Daoy (cell line): ENCODE measurements around the gene CLCN4. TPM values are rescaled to one million over a fixed set of nuclear protein-coding genes. Genes with fewer than 3 reads are reported as not detected.

Experiments
- DNase-seq: peaks from one replicate; pipeline ENCODE4 v3.0.0-alpha.2; 2015; ENCODE audit warnings: low read depth
- total RNA-seq: library from RNA; depleted of rRNA; stranded (reverse); fragments of >200 nt; shearing (Covaris generic); gene quantifications from 2 replicates; pipeline ENCODE4 v1.2.3, GENCODE V29; 2014

The CLCN4 gene
- total RNA-seq, 1 experiment from 2014 or later: 8.8 TPM

DNA sequence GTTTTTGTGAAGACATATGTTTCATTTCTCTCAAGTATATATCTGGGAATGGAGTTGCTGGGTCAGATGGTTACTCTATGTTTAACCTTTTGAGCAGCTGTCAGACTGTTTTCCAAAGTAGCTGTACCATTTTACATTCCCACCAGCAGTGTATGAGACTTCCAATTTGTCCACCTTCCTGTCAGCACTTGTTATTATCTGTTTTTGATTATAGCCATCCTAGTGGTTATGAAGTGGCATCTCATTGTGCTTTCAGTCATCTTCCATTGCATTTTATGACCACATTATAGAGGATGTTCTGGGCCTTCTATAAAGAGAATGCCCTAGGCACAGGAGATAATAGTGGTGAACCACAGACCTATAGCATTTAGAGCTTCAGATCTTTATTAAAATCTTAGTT lies 39.2 kb downstream of the CLCN4 start:
- DNase-seq: no peak

DNA sequence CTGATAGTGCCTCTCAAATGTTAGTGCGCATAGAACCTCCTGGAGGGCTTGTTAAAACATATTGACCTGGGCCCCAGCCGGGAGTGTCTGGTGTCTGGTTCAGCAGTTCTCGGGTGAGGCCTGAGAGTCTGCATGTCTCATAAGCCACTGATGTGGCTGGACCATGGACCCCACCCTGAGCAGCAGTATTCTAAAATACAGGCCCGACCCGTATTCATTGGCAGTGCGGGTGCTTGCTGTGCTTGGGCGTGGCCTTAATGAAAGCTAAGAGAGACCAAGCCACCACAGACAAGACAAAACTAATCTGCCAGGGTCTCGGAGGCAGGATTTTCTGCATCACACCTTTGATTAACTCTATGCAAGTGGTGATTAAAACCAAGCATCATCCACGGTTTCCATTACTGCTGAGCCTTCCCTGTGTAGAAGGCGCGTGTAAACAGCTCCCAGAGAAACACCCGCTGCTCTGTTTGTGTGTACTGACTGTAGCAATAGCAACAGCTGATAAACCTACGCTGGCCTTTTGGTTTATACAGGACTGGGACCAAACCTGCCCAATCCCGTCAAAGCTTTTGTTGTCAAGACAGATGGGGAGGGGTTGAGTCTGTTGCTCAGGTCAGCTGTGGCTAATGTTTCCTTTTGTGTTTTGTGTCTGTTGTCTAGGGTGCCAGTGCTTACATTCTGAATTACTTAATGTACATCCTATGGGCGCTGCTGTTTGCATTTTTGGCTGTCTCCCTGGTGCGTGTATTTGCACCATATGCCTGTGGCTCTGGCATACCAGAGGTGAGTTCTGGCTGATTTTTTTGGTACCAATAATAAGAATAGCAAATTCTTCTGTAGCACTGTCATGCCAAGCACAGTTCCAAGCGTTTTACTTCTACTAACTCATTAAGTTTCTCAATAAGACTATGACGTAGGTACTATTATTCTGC lies 40.8 kb downstream of the CLCN4 start:
- DNase-seq: no peak

DNA sequence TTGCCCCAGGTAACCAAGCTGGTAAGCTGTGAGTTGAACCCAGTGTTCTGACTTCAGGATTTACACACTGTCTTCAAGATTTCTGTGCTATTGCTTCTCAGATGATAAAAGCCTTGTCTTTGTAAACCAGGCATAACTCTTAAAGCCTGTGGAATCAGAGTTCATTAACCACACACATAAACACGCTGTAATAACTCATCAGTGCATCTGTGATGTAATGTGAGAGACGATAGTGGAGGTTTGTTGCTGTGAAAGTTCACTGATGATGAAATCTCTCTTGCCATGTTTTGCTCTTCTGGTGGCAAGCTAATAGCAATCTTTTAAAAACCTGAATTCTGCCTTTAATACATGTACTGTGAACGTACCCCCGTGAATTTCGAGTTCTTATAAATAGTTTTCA lies 41.5 kb downstream of the CLCN4 start:
- no peak for DNase-seq

DNA sequence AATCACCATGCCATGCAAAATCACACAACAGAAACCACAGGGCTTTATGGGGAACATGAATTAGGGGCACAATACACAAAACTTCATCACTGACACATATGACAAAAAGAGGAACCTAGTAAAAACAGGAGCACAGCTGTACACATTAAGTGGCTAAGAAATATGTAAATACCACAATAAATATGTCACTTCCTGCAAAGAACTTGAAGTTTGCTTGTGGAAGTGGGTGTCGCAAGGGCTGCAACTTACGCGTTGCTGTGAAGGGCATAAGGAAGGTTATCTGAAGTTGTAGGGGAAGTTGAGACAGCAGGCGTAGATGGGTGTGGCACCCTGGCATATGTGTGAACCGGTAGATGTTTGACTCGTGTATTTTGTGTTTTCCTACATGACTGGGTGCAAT lies 42.4 kb downstream of the CLCN4 start:
- no peak for DNase-seq

DNA sequence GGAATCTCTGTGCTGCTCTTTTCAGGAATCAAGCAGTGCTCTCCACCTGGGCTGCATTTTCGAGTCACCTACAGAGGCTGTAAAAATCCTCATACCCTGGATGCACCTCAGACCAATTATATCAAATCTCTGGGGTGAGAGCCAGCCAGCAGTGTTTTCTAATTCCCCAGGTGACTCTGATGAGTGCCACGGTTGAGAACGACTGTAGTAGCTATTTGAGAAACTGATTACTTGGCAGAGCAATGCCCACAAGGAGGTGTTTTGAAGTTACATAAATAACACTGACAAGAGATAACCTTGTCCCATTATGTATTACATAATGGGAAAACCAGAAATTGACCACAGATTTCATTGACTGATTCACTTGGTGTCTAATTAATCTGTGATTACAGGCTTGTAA lies 46.8 kb downstream of the CLCN4 start:
- no peak for DNase-seq

DNA sequence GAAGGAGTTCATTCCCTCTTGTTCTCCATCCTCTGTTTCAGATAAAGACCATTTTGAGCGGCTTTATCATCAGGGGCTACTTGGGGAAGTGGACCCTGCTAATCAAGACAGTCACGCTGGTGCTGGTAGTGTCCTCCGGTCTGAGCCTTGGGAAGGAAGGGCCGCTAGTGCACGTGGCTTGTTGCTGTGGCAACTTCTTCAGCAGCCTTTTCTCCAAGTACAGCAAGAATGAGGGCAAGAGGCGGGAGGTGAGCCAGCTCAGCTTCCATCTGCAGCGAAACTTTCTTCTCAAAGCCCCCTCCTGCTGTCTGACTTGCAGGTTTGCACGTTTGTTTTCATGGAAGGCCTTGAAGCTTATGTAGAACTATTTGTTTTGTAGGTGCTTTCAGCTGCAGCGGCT lies 49.5 kb downstream of the CLCN4 start:
- no peak for DNase-seq

DNA sequence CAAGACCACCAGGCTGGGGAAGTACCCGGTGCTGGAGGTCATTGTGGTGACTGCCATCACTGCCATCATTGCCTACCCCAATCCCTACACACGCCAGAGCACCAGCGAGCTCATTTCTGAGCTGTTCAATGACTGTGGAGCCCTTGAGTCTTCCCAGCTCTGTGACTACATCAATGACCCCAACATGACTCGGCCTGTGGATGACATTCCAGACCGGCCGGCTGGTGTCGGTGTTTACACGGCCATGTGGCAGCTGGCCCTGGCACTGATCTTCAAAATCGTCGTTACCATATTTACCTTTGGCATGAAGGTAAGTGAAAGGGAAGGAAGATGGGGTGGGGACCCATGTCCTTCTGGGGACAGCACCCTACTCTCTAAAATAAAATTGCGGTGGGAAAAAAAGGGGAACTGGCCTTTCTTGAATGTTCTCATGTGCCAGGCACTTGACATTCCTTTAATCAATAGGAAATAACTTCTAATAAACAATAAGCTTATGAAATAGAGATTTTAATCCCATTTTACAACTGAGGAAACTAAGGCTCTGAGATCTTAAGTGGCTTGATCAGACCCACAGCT lies 51.6 kb downstream of the CLCN4 start:
- DNase-seq: no peak

DNA sequence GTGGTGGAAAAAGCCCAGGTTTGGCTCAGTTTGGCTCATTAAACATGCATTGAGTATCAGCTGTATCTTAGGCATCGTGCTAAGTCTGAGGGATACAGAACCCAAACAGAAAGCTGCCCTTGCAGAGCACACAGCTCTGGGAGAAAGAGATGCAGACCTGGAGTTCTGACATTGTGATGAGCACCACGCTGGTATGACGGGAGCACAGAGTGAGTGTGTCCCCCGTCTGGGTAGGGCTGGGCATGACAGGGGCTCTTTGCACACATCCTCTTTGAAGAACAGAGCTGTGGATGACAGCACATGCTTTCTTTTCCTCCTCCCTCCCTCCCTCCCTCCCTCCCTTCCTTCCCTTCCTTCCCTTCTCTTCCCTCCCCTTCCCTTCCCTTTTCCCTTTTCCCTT lies 52.2 kb downstream of the CLCN4 start:
- DNase-seq: no peak

DNA sequence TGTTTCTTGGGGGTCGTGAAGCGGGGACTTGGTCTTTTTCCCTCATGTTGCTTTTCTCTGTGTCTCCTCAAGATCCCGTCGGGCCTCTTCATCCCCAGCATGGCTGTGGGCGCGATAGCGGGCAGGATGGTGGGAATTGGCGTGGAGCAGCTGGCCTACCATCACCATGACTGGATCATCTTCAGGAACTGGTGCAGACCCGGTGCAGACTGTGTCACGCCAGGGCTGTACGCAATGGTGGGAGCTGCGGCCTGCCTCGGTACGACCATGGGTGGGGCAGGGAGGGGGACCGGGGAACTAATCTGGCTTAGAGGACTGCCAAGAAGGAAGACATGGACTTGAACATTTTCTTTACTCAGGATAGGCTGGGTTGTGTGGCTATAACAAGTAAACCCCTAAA lies 55.6 kb downstream of the CLCN4 start:
- no peak for DNase-seq

DNA sequence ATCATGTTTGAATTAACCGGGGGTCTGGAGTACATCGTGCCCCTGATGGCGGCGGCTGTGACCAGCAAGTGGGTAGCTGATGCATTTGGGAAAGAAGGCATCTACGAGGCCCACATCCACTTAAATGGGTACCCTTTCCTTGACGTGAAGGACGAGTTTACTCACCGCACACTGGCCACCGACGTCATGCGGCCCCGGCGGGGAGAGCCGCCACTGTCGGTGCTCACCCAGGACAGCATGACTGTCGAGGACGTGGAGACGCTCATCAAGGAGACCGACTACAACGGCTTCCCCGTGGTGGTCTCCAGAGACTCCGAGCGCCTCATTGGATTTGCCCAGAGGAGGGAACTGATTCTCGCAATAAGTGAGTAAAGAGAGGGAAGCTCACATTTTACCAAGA lies 56.9 kb downstream of the CLCN4 start:
- no peak for DNase-seq

DNA sequence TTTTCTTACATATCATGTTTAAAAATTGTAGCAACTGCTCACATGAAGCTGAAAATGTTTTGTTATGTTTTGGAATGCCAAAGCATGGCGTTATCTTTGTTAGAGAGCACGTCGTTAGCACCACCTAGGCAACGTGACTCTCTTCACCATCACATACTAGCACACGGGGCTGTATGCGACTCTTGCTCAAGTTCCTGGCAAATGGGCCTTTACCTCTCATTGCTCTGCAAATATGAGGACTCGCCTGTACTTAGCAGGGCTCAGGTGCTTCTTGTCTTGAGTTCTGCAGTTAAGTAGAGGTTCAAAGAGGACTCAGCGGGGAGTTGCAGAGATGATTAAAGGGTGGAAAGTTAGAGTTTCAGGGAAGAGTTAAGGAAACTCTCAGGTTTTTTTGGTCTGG lies 59.4 kb downstream of the CLCN4 start:
- no peak for DNase-seq

DNA sequence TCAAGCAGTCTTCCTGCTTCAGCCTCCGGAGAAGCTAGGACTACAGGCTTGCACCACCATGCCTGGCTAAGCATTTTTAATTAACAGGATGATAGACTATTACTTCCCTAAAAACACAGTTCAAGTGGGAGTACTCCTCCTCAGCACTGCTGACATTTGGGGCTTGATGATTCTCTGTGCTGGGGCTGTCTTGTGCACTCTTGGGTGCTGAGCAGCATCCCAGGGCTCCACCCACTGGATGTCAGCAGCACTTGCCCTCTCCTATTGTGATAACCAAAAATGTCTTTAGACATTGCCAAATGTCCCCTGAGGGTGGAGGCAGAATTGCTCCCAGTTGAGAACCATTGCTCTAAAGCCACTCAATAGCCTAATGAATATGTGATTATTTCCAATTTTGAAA lies 60.4 kb downstream of the CLCN4 start:
- DNase-seq: no peak

DNA sequence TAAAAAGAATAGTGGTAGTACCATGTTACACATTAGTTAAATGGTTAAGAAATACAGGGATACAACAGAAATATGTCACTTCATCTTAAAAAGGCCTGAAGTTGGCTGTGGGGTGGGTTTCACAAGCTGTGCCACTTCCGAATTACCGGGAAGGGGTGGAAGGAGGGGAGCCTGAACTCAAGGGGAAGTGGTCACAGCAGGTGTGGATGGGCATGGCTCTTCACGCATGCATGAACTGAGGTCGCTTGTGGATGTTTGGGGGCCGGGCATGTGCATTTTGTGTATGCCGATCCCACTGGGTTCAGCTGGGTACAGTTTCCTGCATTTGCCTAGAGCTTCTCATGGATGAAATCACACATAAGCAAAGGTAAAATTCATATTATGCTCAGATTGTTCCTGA lies 64.9 kb downstream of the CLCN4 start:
- DNase-seq: no peak

DNA sequence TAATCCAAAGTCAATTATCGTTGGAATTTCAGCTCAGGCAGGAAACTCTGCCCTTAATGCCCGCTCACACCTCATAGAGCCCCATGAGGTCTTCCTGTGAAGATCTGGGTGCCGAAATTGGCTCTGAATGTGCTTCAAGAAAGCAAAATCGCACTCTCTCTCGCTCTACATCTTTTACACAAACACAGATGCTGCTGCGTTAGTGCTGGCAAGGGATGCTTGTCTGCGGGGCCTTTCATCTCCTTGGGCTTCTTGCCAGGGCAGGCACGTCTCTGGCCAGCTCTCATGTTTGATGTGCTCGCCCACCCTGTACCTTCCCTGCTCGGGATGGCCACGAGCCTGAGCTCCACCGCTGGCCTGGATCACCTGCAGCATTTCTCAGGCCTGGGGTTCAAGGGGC lies 66.5 kb downstream of the CLCN4 start:
- no peak for DNase-seq

DNA sequence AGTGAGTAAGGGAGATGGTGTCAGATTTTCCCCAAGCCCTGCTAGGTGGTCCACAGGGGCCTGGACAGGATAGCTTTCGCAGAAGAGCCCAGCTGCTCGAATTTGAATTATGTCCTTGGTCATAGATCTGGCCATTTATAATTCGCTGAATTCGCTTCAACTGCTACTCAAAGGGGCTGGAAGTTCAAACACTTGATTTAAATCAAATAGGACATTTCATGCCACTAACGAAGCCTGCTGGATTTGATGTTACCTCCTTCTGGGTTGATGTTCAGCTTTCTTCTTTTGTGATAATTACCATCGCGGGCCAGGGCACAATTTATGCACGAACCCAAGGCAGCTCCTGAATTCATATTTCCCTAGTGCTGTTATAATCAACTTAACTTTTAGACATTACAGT lies 67.0 kb downstream of the CLCN4 start:
- no peak for DNase-seq

DNA sequence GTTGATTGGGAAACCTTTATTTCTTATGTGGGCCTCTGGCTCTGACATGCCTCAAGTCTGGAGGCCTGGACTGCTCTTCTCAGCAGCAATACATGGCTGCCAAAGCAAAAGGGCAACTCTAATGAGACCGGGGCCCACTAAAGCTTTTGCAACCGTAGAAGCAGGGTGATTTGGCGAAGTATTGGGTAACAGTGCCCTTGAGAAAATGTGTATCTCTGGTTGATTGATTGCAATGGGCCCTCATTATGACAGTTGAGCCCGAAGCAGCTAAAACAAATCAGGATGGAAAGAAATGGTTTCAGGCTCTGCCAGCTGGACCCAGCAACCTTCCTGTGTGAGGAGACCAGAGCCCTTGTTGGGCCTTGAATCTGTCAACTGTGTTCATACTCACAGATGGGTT lies 73.4 kb downstream of the CLCN4 start:
- DNase-seq: no peak

DNA sequence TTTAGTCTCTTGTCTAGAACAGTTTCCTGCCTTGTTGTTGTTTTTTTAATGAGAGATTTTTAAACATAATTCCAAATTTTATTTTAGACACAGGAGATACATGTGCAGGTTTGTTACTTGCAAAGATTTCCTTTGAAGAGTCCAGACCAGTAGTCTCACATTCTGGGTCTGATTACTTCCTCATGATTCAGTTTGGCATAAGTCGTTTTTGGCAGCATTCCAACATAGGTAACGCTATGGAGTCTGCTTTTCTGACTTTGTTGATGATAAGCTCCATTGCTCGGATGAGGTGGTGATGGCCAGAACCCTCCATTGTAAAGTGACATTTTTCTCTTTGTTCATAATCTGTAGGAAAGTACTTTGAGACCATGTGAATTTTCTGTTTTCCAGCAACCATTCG lies 74.7 kb downstream of the CLCN4 start:
- DNase-seq: no peak

DNA sequence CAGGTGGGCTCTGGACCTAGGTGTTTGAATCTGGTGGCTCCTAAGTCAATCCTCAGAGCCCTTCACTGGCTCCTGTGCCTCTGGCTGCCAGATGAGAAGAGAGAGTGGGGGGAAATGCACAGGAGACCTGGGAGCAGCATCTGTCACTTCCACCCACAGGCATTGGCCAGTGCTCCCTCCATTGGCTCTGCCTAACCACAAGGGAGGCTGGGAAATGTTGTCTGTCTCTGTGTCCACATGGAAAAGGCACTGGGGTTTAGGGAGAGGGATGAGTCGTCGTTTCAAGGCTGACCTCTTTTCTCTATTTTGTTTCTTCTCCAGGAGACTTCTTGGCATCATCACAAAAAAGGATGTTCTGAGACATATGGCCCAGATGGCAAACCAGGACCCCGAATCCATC lies 76.4 kb downstream of the CLCN4 start:
- peak; percentile 19 for DNase-seq

DNA sequence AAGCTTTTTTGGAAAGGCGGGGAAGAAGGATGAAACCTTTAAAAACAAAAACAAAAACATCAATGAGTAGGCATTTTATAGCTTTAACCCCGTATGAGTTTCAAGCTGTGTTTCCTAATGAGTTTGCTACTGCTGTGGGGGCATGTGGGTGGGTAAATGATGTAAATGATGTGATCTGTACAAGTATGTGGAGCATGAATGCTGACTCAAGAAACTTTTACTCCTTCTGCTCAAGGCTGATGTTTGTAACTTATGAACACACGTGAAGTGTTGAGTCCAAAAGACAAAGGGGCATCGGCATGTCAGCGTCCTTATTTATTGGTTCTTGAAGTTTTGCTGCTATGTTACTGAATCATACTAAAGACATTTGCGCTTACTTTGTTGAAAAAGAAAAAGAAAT lies 76.9 kb downstream of the CLCN4 start:
- DNase-seq: no peak

DNA sequence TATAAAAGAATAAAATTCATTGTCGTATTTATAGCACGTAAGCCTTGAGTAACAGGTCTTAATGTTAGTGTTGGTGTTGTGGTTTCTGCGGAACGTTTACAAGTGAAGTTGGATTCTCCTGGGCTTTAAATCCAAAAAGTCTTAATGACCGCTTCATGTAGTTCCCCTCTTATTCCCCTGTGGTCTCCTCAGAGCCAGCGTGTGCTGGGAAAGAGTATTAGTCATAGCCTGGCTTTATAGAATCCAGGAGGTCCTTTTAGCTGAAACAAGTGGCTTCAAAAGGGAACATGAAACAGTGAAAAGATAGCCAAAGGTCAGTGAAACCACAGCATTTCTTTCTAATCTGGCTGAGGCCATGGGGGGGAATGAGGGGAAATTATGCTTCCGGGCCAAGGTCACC lies 79.1 kb downstream of the CLCN4 start:
- peak; percentile 75 for DNase-seq

DNA sequence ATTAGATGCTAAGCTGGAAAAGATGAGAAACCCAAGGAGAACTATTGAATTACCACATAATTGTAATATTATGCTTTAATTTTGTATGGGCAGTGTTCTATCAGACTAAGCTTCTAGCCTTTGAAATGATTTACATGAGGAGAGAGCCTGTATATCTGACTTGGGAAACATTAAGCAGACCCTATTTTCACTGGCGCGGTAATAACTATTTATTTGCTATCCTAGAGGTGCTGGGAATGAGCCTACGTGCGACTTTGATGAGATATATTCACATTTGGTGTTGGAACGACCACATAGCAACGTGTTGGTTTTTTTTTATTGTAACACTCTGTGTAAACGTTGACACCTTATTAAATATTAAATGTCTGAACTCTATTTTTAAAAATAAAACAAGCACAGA lies 80.5 kb downstream of the CLCN4 start:
- DNase-seq: no peak

DNA sequence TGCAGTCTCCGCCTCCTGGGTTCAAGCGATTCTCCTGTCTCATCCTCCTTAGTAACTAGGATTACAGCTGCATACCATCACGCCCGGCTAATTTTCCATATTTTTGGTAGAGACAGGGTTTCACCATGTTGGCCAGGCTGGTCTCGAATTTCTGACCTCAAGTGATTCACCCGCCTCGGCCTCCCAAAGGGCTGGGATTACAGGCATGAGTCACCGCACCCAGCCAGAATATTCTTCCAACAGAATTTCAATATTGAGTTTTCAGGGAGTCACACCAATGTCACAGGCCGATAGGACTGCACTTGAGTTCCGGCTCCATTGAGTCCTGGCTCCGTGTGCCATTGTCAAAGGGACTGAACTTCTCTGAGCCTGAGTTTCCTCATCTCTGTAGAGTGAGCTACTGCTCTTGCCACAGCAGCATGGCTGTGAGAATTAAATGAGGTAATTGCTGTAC lies 82.9 kb downstream of the CLCN4 start:
- peak; percentile 74 for DNase-seq

DNA sequence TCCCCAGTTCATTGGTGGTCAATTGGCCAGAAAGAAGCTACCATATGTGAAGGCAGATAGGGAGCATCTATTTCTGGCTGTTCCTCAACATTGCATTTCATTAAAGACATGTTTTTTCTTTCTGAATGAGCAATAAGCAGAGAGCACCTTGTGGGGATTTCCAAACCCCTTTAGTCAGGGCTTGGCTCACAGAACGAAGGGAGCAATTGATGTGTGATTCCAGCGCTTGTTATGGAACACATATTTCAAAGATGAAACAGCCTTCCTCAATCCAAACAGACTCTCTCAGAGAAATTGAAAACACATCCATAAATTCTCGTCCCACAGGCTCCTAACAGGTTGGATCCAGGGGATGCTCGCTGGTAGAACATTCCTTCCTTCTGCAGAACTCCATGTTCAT lies 84.1 kb downstream of the CLCN4 start:
- DNase-seq: peak; percentile 72

DNA sequence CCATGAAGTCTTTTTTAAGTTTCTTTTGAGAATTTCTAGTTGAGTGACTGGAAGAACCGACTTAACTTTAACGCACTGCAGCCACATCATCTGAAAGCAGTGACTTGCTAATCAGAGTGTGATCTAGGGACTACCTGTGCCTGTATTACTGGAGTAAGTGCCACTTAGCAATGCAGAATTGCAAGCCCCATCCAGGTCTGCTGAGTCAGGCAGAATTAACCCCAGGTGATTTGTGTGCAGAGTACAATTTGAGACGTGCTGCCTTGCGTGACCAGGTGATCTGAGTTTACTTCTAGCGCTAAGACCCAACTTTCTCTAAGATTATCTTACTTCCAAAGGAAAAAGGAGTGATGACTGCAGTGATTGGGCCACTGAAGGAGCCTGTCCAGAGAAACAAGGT lies 85.3 kb downstream of the CLCN4 start:
- no peak for DNase-seq
